ENCODE results near the gene SYT2.

GRCh38 chr1:202639500-202639899, 70.8 kb downstream of the SYT2 start:
- TF ChIP-seq CREB5 (CRISPR knock-in tag; IDR thresholded peaks at IDR 0.05; ENCODE audit: low read depth) = no peak
- TF ChIP-seq ZNF565 (CRISPR knock-in tag; conservative IDR thresholded peaks at IDR 0.05; ENCODE audit: low read depth) = no peak
- no peak for TF ChIP-seq PATZ1 (CRISPR knock-in tag; IDR thresholded peaks at IDR 0.05; ENCODE audit: borderline replicate concordance)
- TF ChIP-seq TCF4 (CRISPR knock-in tag; IDR thresholded peaks at IDR 0.05; ENCODE audit: borderline replicate concordance) = no peak
- TF ChIP-seq ARNTL (CRISPR knock-in tag; IDR thresholded peaks at IDR 0.05; ENCODE audit: borderline replicate concordance, low read depth) = no peak
- no peak for TF ChIP-seq ZFP30 (CRISPR knock-in tag; IDR thresholded peaks at IDR 0.05)
- TF ChIP-seq ISL1 (CRISPR knock-in tag; IDR thresholded peaks at IDR 0.05) = no peak
- no peak for TF ChIP-seq RARB (CRISPR knock-in tag; IDR thresholded peaks at IDR 0.05)

Data from SK-N-SH treated with all-trans-retinoic acid at 6 μM for 48 hours (cell line).